ELR (cell line): ENCODE data around the gene GTF3C4.

ENCODE experiments used
- DNase-seq: peaks from one replicate; pipeline ENCODE4 v3.0.0-alpha.2; 2015; ENCODE audit warnings: low read depth

GTF3C4 gene

GRCh38 chr9:132648283-132648682 is 22.0 kb upstream of the GTF3C4 start:
- no peak for DNase-seq

GRCh38 chr9:132648685-132649084 is 21.6 kb upstream of the GTF3C4 start:
- DNase-seq: no peak

- DNase-seq: peak; percentile 93
Observed at GRCh38 chr9:132651259-132651658, 19.0 kb upstream of the GTF3C4 start.

GRCh38 chr9:132656299-132656698 is 14.0 kb upstream of the GTF3C4 start:
- no peak for DNase-seq

GRCh38 chr9:132662152-132662945 is 7.9 kb upstream of the GTF3C4 start:
- DNase-seq: no peak

- DNase-seq: no peak
Observed at GRCh38 chr9:132663117-132663516, 7.1 kb upstream of the GTF3C4 start.

- no peak for DNase-seq
Observed at GRCh38 chr9:132663851-132664250, 6.4 kb upstream of the GTF3C4 start.

- DNase-seq: peak; percentile 82
Observed at GRCh38 chr9:132669319-132669697, 956 bp upstream of the GTF3C4 start.

- peak; percentile 85 for DNase-seq
Observed at GRCh38 chr9:132669698-132670456, 387 bp upstream of the GTF3C4 start, which contains the start of gene DDX31. Gene DDX31 (minus strand): TSS chr9:132669983. CDS start chr9:132669934, 49 bp downstream.

- DNase-seq: peak; percentile 79
Observed at GRCh38 chr9:132671620-132672412, 1.6 kb downstream of the GTF3C4 start.

- DNase-seq: peak; percentile 24
Observed at GRCh38 chr9:132672413-132672690, 2.1 kb downstream of the GTF3C4 start.

GRCh38 chr9:132673355-132673754 is 3.1 kb downstream of the GTF3C4 start:
- peak; percentile 76 for DNase-seq

- no peak for DNase-seq
Observed at GRCh38 chr9:132674485-132674884, 4.2 kb downstream of the GTF3C4 start.

GRCh38 chr9:132677976-132678375 is 7.7 kb downstream of the GTF3C4 start:
- DNase-seq: no peak

GRCh38 chr9:132679946-132680625 is 9.8 kb downstream of the GTF3C4 start:
- no peak for DNase-seq

- no peak for DNase-seq
Observed at GRCh38 chr9:132681561-132681960, 11.3 kb downstream of the GTF3C4 start.

GRCh38 chr9:132683873-132684272 is 13.6 kb downstream of the GTF3C4 start:
- DNase-seq: no peak

GRCh38 chr9:132690696-132691095 is 20.4 kb downstream of the GTF3C4 start:
- no peak for DNase-seq

GRCh38 chr9:132694144-132694543 is 23.9 kb downstream of the GTF3C4 start:
- DNase-seq: peak; percentile 60

GRCh38 chr9:132697230-132697629 is 27.0 kb downstream of the GTF3C4 start:
- DNase-seq: no peak

GRCh38 chr9:132698989-132699388 is 28.7 kb downstream of the GTF3C4 start:
- no peak for DNase-seq

GRCh38 chr9:132699956-132700355 is 29.7 kb downstream of the GTF3C4 start:
- no peak for DNase-seq
